IPS-11a (cell line): ENCODE results near the gene GOPC.
"Not testable (repeated sequence)": the region's sequence is repeated elsewhere in the genome, so short reads cannot be mapped to it uniquely, and the experiment has no call there.

Experiments
- H3K4me3 ChIP-seq: one replicate; pipeline ENCODE4 v1.5.1; 2013; ENCODE audit warnings: low read depth, low read length, control low read depth

Gene GOPC

GRCh38 chr6:117602151-117602898 is at the start of gene GOPC:
Gene GOPC (minus strand): TSS chr6:117602511. CDS start chr6:117602288, 223 bp downstream.
- peak within 1 kb of the TSS; percentile 65 for H3K4me3 ChIP-seq

- H3K4me3 ChIP-seq, result not testable (repeated sequence)
These were observed 49.7 kb upstream of the GOPC start for GRCh38 chr6:117651984-117652383.

- no peak overlapping the region for H3K4me3 ChIP-seq
These were observed 40.7 kb upstream of the GOPC start for GRCh38 chr6:117642976-117643375.

- no peak overlapping the region for H3K4me3 ChIP-seq
These were observed 35.5 kb upstream of the GOPC start for GRCh38 chr6:117637770-117638169.

GRCh38 chr6:117629119-117629660 is 26.9 kb upstream of the GOPC start:
- no peak overlapping the region for H3K4me3 ChIP-seq

GRCh38 chr6:117627533-117627932 is 25.2 kb upstream of the GOPC start:
- H3K4me3 ChIP-seq, result no peak overlapping the region

- H3K4me3 ChIP-seq, result no peak overlapping the region
These were observed 22.7 kb upstream of the GOPC start for GRCh38 chr6:117624869-117625481.

- H3K4me3 ChIP-seq, result no peak overlapping the region
These were observed 16.9 kb upstream of the GOPC start for GRCh38 chr6:117619178-117619577.

GRCh38 chr6:117617210-117618035 is 15.1 kb upstream of the GOPC start:
- H3K4me3 ChIP-seq, result no peak overlapping the region

- no peak overlapping the region for H3K4me3 ChIP-seq
These were observed 14.3 kb upstream of the GOPC start for GRCh38 chr6:117616391-117617209.

- H3K4me3 ChIP-seq, result no peak overlapping the region
These were observed 13.6 kb upstream of the GOPC start for GRCh38 chr6:117615750-117616390.

- H3K4me3 ChIP-seq, result no peak overlapping the region
These were observed 11.7 kb upstream of the GOPC start for GRCh38 chr6:117613920-117614560.

GRCh38 chr6:117607511-117607910 is 5.2 kb upstream of the GOPC start:
- no peak overlapping the region for H3K4me3 ChIP-seq

- H3K4me3 ChIP-seq, result no peak overlapping the region
These were observed 3.0 kb upstream of the GOPC start for GRCh38 chr6:117605169-117605826.

- H3K4me3 ChIP-seq, result no peak overlapping the region
These were observed 1.5 kb upstream of the GOPC start for GRCh38 chr6:117603821-117604220.

GRCh38 chr6:117602899-117603588 is 733 bp upstream of the GOPC start:
- H3K4me3 ChIP-seq, result peak overlapping the region; percentile 65

- peak overlapping the region; percentile 65 for H3K4me3 ChIP-seq
These were observed 530 bp downstream of the GOPC start for GRCh38 chr6:117601811-117602150.

- no peak overlapping the region for H3K4me3 ChIP-seq
These were observed 2.1 kb downstream of the GOPC start for GRCh38 chr6:117600008-117600743.
